ENCODE measurements around the gene TWNK. TPM values are rescaled to one million over a fixed set of nuclear protein-coding genes. Genes with fewer than 3 reads are reported as not detected.
A peak's percentile ranks its signal among the peaks of the same experiment; 100 is the strongest.

Gene TWNK
- total and polyA plus RNA-seq, 2 of the 4 experiments (the other 2 are of a cell fraction): 7.7 to 8.8 TPM

- H3K4me1 ChIP-seq (ENCODE audit: control insufficient read depth, insufficient read depth, low read length): peaks cover 22% of the 10 kb centered on the region
- H3K36me3 ChIP-seq (ENCODE audit: control insufficient read depth, insufficient read depth, low read length): no peaks in the 10 kb centered on the region
- H3K9me3 ChIP-seq (ENCODE audit: control insufficient read depth, insufficient read depth, low read length): no peaks in the 10 kb centered on the region
- peak overlapping the region; percentile 39 for H3K4ac ChIP-seq (ENCODE audit: low read depth, low read length)
- ATAC-seq (ENCODE audit: low read depth) (peak; percentile 58), DNase-seq (peak; percentile 56)
- in situ Hi-C loops (cut with MboI; ENCODE audit: low sequenced_read_pairs): no loop called here
- dilution Hi-C loops (cut with HindIII; ENCODE audit: low sequenced_read_pairs, unreplicated experiment): no loop called here
- peak overlapping the region; percentile 92 for H2AK9ac ChIP-seq (replicated peaks; ENCODE audit: low read depth, low read length, poor library complexity)
- H2BK20ac ChIP-seq (ENCODE audit: low read depth, low read length): no peak overlapping the region
- ChIA-PET CTCF (interaction anchor here (0.5 to 6.8 kb wide), 17 partner anchors 9 to 452 kb away, joined by 3 to 48 read pairs (median 4); partner anchors contain the start of genes KAZALD1, LZTS2, MRPL43 and PDZD7), POLR2A (ENCODE audit: unreplicated experiment) (no interaction called here)
- H3K27me3 ChIP-seq (ENCODE audit: control insufficient read depth, insufficient read depth, low read length): no peaks in the 10 kb centered on the region; the same call in 1 of the 2 replicates
- peak overlapping the region in 1 of 2 experiments; percentile 54; a peak in 1 of 4 replicates for H4K8ac ChIP-seq (ENCODE audit: low read depth in 2 of 2, low read length in 2 of 2)
- peak overlapping the region; percentile 94 for H2AK5ac ChIP-seq (ENCODE audit: low read depth, low read length)
- H3K9ac ChIP-seq (ENCODE audit: low read depth, low read length): no peak overlapping the region
- H2BK15ac ChIP-seq (ENCODE audit: low read depth, low read length): peak overlapping the region; percentile 89; the same call in 1 of the 3 replicates
- no peak overlapping the region for H3K23ac ChIP-seq (ENCODE audit: low read depth, low read length)
- no peak overlapping the region for H3K18ac ChIP-seq (ENCODE audit: low read depth, low read length)
- TF ChIP-seq RAD21 (IDR thresholded peaks at IDR 0.05; ENCODE audit: low read length): peak; percentile 88
- peak; percentile 81 for TF ChIP-seq SMC3 (IDR thresholded peaks at IDR 0.05; ENCODE audit: low read depth, low read length)
- peak; percentile 93 for TF ChIP-seq CTCF (conservative IDR thresholded peaks at IDR 0.05; ENCODE audit: low read depth, low read length)
- no peak for TF ChIP-seq CEBPB (IDR thresholded peaks at IDR 0.05; ENCODE audit: low read depth, low read length)
- no peak for TF ChIP-seq MXI1 (IDR thresholded peaks at IDR 0.05; ENCODE audit: borderline replicate concordance, low read depth, low read length)
- TF ChIP-seq NFE2L2 (IDR thresholded peaks at IDR 0.05; ENCODE audit: low read depth, low read length): no peak
- peak; percentile 48; the same call in 1 of the 2 replicates for TF ChIP-seq MAZ (IDR thresholded peaks at IDR 0.05; ENCODE audit: borderline replicate concordance, low read depth, low read length)
- no peak overlapping the region for H3K27ac ChIP-seq (ENCODE audit: insufficient read depth, low read length)
- H3K4me2 ChIP-seq (ENCODE audit: low read depth, low read length): no peak overlapping the region
- no peak overlapping the region for H3K4me3 ChIP-seq (ENCODE audit: insufficient read depth, low read depth, low read length)
- peaks cover 4% of the 10 kb centered on the region; the same call in 1 of the 2 replicates for H4K20me1 ChIP-seq (ENCODE audit: insufficient read depth, low read length)
- no peak overlapping the region for H3K56ac ChIP-seq (ENCODE audit: extremely low read depth, insufficient read depth, low read length)
- H3K9me1 ChIP-seq (ENCODE audit: insufficient read depth, low read length): peaks cover 13% of the 10 kb centered on the region
- intact Hi-C loops (cut with micrococcal nuclease): loop anchor here (10.0 kb wide), 1 partner anchor 450 kb away; no protein-coding TSS in a partner anchor
- H3K79me1 ChIP-seq (ENCODE audit: low read depth in 1 of 2, low read length in 2 of 2): 0 out of 4 replicates have a peak, but pooled peaks cover 0 to 7% of the 10 kb centered on the region in 2 experiments
- no CpG with 5 or more reads among the region's 11 CpGs for WGBS, 2 experiments (ENCODE audit: extremely low coverage in 2 of 2, insufficient read length in 1 of 2)
- H3K14ac ChIP-seq (replicated peaks; ENCODE audit: low read depth, low read length): no peak overlapping the region
- H2AFZ ChIP-seq (replicated peaks; ENCODE audit: low read length, poor library complexity): peak overlapping the region; percentile 80
- H2BK5ac ChIP-seq (ENCODE audit: low read depth, low read length, poor library complexity, severe bottlenecking): no peak overlapping the region
- H2BK120ac ChIP-seq (ENCODE audit: low read depth, low read length): peak overlapping the region; percentile 41; the same call in 1 of the 2 replicates
- H4K91ac ChIP-seq (ENCODE audit: insufficient read depth, low read depth, low read length): no peak overlapping the region
- no peak overlapping the region for H4K5ac ChIP-seq (ENCODE audit: low read depth, low read length)
- no TSS peak for BruUV-seq (replicated peaks)
Measured at GRCh38 chr10:101014230-101014884, 27.0 kb downstream of the TWNK start.
